ENCODE measurements around the gene NOS1. TPM values are rescaled to one million over a fixed set of nuclear protein-coding genes. Genes with fewer than 3 reads are reported as not detected.
A peak's percentile ranks its signal among the peaks of the same experiment; 100 is the strongest.
"Not testable (repeated sequence)": the region's sequence is repeated elsewhere in the genome, so short reads cannot be mapped to it uniquely, and the experiment has no call there.

The NOS1 gene
- 4.9 TPM for total RNA-seq

- DNase-seq (ENCODE audit: low spot score in 2 of 2): no peak
- FAIRE-seq: no peak
Measured at GRCh38 chr12:117361347-117361751, at the start of gene NOS1. NOS1 (minus strand) TSS chr12:117361626; CDS start chr12:117331069, 30,557 bp downstream.

DNA sequence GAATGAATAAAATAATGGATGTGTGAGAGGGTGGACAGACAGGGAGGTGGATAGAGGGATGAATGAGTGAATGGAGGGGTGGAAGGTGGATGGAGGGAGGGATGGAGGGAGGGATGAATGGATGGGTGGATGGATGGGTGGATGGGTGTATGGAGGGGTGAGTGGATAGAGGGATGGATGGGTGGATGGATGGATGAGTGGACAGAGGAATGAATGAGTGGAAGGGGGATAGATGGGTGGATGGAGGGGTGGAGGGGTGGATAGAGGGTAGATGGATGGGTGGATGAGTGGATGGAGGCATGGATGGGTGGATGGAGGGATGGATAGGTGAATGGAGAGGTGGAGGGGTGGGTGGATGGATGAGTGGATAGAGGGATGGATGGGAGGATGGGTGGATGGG, 47.9 kb upstream of the NOS1 start:
- DNase-seq (ENCODE audit: low spot score in 2 of 2) (no peak), FAIRE-seq (no peak)

DNA sequence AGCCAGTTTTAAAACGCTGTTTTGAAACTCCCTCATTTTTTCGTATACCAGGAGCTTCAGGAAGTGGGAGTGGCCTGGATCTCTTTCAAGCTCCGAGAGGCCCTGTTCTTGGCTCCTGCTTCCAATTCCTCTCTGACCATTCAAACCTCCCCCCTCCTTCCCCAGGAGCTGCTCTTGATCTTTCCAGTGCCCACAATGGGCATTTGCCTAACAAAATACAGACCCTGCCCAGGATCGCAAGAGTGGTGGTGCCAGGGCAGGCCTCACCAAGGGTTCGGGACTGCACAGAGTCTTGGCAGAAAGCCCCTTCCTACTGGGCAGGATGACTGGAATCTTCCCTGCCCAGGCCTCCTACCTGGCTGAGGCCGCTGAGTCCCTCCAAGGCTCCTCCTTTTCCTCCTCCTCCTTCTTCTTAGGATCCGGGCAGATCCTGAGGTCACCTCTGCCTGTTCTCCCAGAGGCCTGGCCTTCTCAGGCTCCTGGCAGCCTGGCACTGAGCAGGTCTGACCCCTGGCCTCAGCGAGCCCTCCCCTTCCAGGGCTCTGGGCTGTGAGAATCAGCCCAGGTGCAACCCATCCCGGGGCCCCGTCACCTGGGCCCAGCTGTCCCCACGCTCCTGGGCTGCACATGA, 46.9 kb upstream of the NOS1 start:
- FAIRE-seq (no peak), DNase-seq (ENCODE audit: low spot score in 2 of 2) (peak in 1 of 2 donors; percentile 39)

DNA sequence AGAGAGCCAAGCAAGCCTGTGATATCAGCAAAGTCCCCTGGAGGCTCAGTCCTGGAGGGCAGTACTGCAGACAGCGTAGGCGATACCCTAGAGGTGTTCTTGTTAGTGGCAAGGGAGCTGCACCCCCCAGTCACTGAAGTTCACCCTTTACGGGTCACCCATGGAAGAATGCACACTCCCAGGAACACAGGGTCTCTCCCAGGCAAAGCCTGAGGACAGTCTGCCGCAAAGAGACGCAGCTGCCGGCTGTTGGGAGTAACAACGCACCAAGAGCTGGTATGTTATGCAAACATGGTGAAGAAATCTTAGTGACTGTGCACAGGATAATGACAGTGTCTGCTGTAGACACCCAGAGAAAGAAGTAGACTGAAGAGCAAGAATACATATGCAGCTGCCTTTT, 43.5 kb upstream of the NOS1 start:
- DNase-seq (ENCODE audit: low spot score in 2 of 2): no peak
- no peak for FAIRE-seq

GRCh38 chr12:117404203-117404853, 42.9 kb upstream of the NOS1 start:
- no peak for DNase-seq (ENCODE audit: low spot score in 2 of 2)
- FAIRE-seq: no peak

GRCh38 chr12:117403586-117404139, 42.2 kb upstream of the NOS1 start:
- no peak for DNase-seq (ENCODE audit: low spot score in 2 of 2)
- no peak for FAIRE-seq

DNA sequence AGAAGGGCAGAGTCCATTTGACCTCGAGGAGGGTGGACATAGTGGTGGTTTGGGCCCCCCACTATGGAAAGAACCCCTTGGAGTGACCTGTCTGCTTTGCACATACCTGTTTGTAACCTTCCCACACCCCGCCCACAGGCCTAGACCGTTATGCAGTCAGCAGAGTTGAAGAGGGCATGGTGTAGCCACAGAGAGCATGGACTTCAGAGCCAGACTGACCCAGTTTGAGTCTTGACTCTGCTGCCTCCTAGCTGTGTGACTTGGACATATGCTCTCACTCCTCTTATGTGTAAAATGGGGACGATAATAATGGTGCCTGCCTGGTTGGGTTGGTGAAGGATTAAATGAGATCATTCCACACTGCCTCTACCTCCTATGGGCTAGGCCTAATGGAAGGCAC, 40.9 kb upstream of the NOS1 start:
- DNase-seq (ENCODE audit: low spot score in 2 of 2): no peak
- no peak for FAIRE-seq

GRCh38 chr12:117400912-117401311, 39.5 kb upstream of the NOS1 start:
- no peak for DNase-seq (ENCODE audit: low spot score in 2 of 2)
- FAIRE-seq: no peak

GRCh38 chr12:117398482-117398881, 37.1 kb upstream of the NOS1 start:
- DNase-seq (ENCODE audit: low spot score in 2 of 2); FAIRE-seq: not testable (repeated sequence)

GRCh38 chr12:117395766-117396165, 34.3 kb upstream of the NOS1 start:
- DNase-seq (ENCODE audit: low spot score in 2 of 2): no peak
- no peak for FAIRE-seq

DNA sequence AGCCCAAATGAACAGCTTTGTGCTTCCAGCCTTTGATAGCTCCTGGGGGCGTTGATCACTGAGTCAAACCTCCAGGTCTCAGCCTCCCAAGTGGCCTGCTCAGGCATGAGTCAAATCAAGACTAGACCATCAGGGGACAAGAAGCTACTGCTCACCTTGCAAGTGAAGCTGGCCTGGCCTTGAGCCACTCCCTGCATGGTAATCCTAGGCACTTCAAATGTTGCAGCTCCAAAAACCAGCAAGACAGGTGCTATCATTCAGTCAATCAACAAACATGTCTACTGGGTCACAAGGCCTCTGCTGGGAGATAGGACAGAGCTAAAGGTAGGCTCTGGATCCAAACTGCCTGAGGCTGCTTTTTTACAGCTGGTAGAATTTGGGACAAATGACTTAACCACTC, 33.1 kb upstream of the NOS1 start:
- no peak for FAIRE-seq
- no peak for DNase-seq (ENCODE audit: low spot score in 2 of 2)

- FAIRE-seq (no peak), DNase-seq (ENCODE audit: low spot score in 2 of 2) (no peak)
Measured at GRCh38 chr12:117393656-117394055, 32.2 kb upstream of the NOS1 start.

- FAIRE-seq: no peak
- no peak for DNase-seq (ENCODE audit: low spot score in 2 of 2)
Measured at GRCh38 chr12:117390866-117391265, 29.4 kb upstream of the NOS1 start.

- DNase-seq (ENCODE audit: low spot score in 2 of 2): no peak
- FAIRE-seq: no peak
Measured at GRCh38 chr12:117388951-117389446, 27.6 kb upstream of the NOS1 start.

DNA sequence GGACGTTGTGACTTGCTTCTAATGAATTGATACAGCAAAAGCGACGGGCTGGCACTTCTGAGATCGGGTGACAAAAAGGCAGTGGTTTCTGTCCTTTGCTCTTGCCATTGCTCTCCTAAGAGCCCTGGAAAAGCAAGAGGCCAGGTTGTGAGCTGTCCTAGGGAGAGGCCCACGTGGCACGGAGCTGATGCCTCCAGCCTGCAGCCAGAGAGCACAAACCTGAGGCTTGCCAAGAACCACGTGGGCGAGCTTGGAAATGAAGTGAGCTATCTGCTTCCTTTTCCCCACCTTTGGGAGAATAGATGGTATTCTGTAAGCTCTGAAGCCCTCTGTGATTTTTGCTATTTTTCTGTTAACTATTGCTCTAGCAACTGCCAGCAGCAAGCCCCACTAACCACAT, 26.4 kb upstream of the NOS1 start:
- FAIRE-seq: no peak
- no peak for DNase-seq (ENCODE audit: low spot score in 2 of 2)

DNA sequence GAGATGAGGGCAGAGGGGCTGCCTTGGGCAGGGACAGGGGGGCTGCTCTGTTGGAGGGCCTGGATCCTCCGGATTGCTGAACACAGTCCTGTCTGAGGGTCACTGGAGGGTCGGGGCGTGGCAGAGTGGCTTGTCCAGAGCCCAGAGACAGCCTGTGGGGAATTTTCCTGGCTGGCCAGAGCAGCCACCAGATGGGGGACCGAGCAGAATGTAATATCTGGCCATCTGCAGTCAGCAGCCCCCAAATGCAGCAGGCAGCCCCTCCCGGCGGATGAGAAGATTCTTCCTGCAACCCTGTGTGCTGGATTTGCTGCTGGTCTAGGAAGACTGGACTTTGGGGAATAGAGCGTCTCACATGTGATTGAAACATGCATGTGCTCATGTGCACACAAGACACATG, 23.3 kb upstream of the NOS1 start:
- FAIRE-seq: no peak

GRCh38 chr12:117380083-117380482, 18.7 kb upstream of the NOS1 start:
- no peak for FAIRE-seq
- no peak for DNase-seq (ENCODE audit: low spot score in 2 of 2)

More for the DNA sequence above, 23.3 kb upstream of the NOS1 start:
- no peak for DNase-seq (ENCODE audit: low spot score in 2 of 2)

GRCh38 chr12:117377758-117378157, 16.3 kb upstream of the NOS1 start:
- DNase-seq (ENCODE audit: low spot score in 2 of 2) (no peak), FAIRE-seq (no peak)

- no peak for FAIRE-seq
- DNase-seq (ENCODE audit: low spot score in 2 of 2): no peak
Measured at GRCh38 chr12:117370588-117370987, 9.2 kb upstream of the NOS1 start.

- not testable (repeated sequence) for FAIRE-seq
Measured at GRCh38 chr12:117370000-117370399, 8.6 kb upstream of the NOS1 start.

GRCh38 chr12:117367006-117367638, 5.7 kb upstream of the NOS1 start:
- DNase-seq (ENCODE audit: low spot score in 2 of 2): peak; percentile 62 to 81
- no peak for FAIRE-seq

More at GRCh38 chr12:117370000-117370399, 8.6 kb upstream of the NOS1 start:
- not testable (repeated sequence) for DNase-seq (ENCODE audit: low spot score in 2 of 2)
